Progenitor cell of endocrine pancreas (in vitro differentiated cells): ENCODE measurements around the gene SLC6A2. TPM values are rescaled to one million over a fixed set of nuclear protein-coding genes. Genes with fewer than 3 reads are reported as not detected.

Source experiments
- DNase-seq: peaks from one replicate; pipeline ENCODE4 v3.0.0; 2021; ENCODE audit warnings: low spot score; ENCODE audit not compliant: unreplicated experiment
- H3K27ac Mint-ChIP-seq: 2 replicates; pipeline ENCODE4 v1.8.0; 2021; ENCODE audit warnings: mild to moderate bottlenecking, moderate library complexity, mixed read lengths
- H3K27me3 Mint-ChIP-seq: 2 replicates; pipeline ENCODE4 v1.8.0; 2021; ENCODE audit warnings: mixed read lengths
- H3K36me3 Mint-ChIP-seq: 2 replicates; pipeline ENCODE4 v1.8.0; 2022; ENCODE audit warnings: mixed read lengths; ENCODE audit not compliant: insufficient read depth
- H3K4me1 Mint-ChIP-seq: 2 replicates; pipeline ENCODE4 v1.8.0; 2021; ENCODE audit warnings: low read depth, mixed read lengths
- H3K4me3 Mint-ChIP-seq: 2 replicates; pipeline ENCODE4 v1.8.0; 2021; ENCODE audit warnings: low read depth, mild to moderate bottlenecking, moderate library complexity, mixed read lengths
- H3K9me3 Mint-ChIP-seq: 2 replicates; pipeline ENCODE4 v1.8.0; 2021; ENCODE audit warnings: low read depth, mixed read lengths
- total RNA-seq: library from RNA; stranded (reverse); gene quantifications from 2 replicates; pipeline ENCODE4 v1.2.1, GENCODE V29; 2021
- TF ChIP-seq, protein P1 (sequence below): fragments of 200-600 bp; sonication (generic); IDR thresholded peaks from one replicate; pipeline ENCODE4 v1.5.0; 2021; ENCODE audit warnings: antibody characterized with exemption, mild to moderate bottlenecking; ENCODE audit not compliant: unreplicated experiment

Gene SLC6A2
- total RNA-seq, 1 donor from 2014 or later, result not detected

DNA sequence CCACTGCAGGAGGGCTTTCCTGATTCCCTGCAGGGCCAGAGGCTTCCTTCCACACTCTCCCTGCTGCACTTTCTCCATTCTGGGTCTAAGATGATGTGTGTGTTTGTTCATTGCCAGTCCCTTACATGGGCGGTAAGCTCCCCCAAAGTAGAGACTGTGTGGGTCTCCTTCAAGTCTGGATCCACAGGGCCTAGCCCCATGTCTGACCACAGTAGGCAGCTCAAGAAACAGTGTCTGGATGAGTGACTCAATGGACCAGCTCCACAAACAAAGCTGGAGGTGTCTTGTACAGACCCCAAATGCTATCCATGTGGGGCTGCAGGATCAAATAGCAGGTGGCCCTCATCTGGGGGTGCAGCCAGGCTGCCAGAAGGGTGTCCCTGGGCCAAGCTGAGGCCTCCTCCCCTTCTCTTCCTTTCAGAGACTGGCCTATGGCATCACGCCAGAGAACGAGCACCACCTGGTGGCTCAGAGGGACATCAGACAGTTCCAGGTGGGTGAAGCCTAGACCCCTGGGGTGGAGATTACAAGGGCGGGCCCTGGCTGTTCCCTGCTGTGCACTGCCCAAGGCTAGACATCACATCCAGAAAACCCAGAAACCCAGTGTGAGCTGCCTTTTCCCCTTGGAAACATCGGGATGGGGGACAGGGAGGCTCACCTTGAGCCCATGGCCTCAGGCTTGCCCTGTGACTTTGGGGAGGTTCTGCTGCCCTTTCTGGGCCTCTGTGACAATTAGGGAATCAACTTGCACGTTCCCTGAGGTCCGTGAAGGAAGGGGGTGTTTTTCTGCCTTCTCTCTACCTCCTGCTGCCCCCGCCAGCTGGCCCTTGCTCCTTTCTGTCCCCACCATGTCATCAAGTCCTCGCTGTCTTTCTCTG is 45.9 kb downstream of the SLC6A2 start:
- H3K27ac Mint-ChIP-seq, result no peak overlapping the region
- DNase-seq, result peak; percentile 37
- H3K4me3 Mint-ChIP-seq, result no peak overlapping the region
- H3K27me3 Mint-ChIP-seq, result peaks cover 46% of the 10 kb centered on the region
- TF ChIP-seq, protein P1, sequence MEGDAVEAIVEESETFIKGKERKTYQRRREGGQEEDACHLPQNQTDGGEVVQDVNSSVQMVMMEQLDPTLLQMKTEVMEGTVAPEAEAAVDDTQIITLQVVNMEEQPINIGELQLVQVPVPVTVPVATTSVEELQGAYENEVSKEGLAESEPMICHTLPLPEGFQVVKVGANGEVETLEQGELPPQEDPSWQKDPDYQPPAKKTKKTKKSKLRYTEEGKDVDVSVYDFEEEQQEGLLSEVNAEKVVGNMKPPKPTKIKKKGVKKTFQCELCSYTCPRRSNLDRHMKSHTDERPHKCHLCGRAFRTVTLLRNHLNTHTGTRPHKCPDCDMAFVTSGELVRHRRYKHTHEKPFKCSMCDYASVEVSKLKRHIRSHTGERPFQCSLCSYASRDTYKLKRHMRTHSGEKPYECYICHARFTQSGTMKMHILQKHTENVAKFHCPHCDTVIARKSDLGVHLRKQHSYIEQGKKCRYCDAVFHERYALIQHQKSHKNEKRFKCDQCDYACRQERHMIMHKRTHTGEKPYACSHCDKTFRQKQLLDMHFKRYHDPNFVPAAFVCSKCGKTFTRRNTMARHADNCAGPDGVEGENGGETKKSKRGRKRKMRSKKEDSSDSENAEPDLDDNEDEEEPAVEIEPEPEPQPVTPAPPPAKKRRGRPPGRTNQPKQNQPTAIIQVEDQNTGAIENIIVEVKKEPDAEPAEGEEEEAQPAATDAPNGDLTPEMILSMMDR, result peak; percentile 79
- no peaks in the 10 kb centered on the region for H3K4me1 Mint-ChIP-seq
- no peaks in the 10 kb centered on the region for H3K9me3 Mint-ChIP-seq
- no peaks in the 10 kb centered on the region for H3K36me3 Mint-ChIP-seq

GRCh38 chr16:55703003-55704001 is 47.5 kb downstream of the SLC6A2 start:
- no peak for DNase-seq
- no peaks in the 10 kb centered on the region for H3K4me1 Mint-ChIP-seq
- H3K9me3 Mint-ChIP-seq, result no peaks in the 10 kb centered on the region

DNA sequence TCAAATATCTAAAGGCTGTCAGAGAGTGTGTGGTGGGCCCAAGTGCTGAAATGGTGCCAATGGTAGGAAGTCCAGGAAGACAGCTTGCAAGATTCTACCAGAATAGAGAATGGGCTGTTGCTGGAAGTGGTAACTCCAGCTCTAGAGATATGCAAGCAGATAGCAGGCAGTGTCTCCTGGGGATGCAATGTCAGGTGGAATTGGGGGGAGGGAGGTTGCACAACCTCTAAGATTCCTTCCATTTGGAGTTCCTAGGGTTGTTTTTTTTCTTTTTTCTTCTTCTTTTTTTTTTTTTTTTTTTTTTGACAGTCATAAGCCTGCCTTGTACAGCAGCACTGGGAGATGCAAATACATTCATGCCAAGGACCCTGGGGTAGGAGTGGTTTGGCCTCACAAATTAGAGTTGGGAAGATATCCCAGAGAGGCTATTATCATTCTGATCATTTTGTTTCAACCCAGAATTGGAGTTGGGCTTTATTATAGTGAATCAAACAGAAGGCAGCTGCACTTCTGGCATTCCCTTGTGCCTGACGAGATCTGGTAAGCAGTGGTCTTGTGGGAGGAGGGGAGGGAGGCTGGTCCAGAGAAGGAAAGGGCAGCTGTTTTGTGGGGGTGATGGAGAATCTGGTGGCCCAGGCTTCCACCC is 51.1 kb downstream of the SLC6A2 start:
- H3K4me1 Mint-ChIP-seq, result no peaks in the 10 kb centered on the region
- H3K36me3 Mint-ChIP-seq, result no peaks in the 10 kb centered on the region
- DNase-seq, result no peak
- H3K27me3 Mint-ChIP-seq, result peaks cover 55% of the 10 kb centered on the region
- H3K27ac Mint-ChIP-seq, result no peak overlapping the region
- TF ChIP-seq, protein P1, result no peak
- no peak overlapping the region for H3K4me3 Mint-ChIP-seq
- H3K9me3 Mint-ChIP-seq, result no peaks in the 10 kb centered on the region

More at GRCh38 chr16:55703003-55704001, 47.5 kb downstream of the SLC6A2 start:
- Mint-ChIP-seq H3K27ac (no peak overlapping the region), H3K36me3 (no peaks in the 10 kb centered on the region), H3K27me3 (peaks cover 52% of the 10 kb centered on the region), H3K4me3 (no peak overlapping the region)
- TF ChIP-seq, protein P1, result peak; percentile 70

GRCh38 chr16:55709801-55710200 is 54.0 kb downstream of the SLC6A2 start:
- Mint-ChIP-seq H3K27me3 (peaks cover 57% of the 10 kb centered on the region), H3K4me3 (no peak overlapping the region)

More at GRCh38 chr16:55709801-55710200, 54.0 kb downstream of the SLC6A2 start:
- no peaks in the 10 kb centered on the region for H3K36me3 Mint-ChIP-seq
- no peaks in the 10 kb centered on the region for H3K4me1 Mint-ChIP-seq
- no peak for DNase-seq
- TF ChIP-seq, protein P1, result no peak
- H3K27ac Mint-ChIP-seq, result no peak overlapping the region
- H3K9me3 Mint-ChIP-seq, result no peaks in the 10 kb centered on the region
